Right renal cortex interstitium (tissue), 3 donors: ENCODE data around the gene SETDB1. TPM values are rescaled to one million over a fixed set of nuclear protein-coding genes. Genes with fewer than 3 reads are reported as not detected.

Experiments
- polyA plus RNA-seq, 3 donors: library from polyadenylated mRNA; unstranded; fragments of 120-200 nt; gene quantifications; one replicate each; pipeline ENCODE4 v1.2.1, GENCODE V29; 2013; ENCODE audit not compliant: insufficient read length in 3 of 3

SETDB1 gene
- polyA plus RNA-seq, 3 donors: 77.4 to 90.5 (median 84.1) TPM

Other genes starting within 250 kb of the SETDB1 start
- gene GOLPH3L, start 229.2 kb upstream of the SETDB1 start, polyA plus RNA-seq: 10 to 100 TPM; 40.5 to 45.0 (median 44.6) TPM
- gene HORMAD1, start 205.5 kb upstream of the SETDB1 start, polyA plus RNA-seq: not detected
- 10 to 100 TPM; 12.0 to 14.3 (median 14.0) TPM for gene CTSS, start 160.6 kb upstream of the SETDB1 start, polyA plus RNA-seq
- 10 to 100 TPM; 15.7 to 29.3 (median 26.8) TPM for gene CTSK, start 118.1 kb upstream of the SETDB1 start, polyA plus RNA-seq
- 10 to 100 TPM; 54.9 to 56.9 (median 56.6) TPM for gene ARNT, start 49.8 kb upstream of the SETDB1 start, polyA plus RNA-seq
- gene CTXND2, start 39.2 kb upstream of the SETDB1 start, polyA plus RNA-seq: under 1 TPM in 2 of 3 donors, not detected in 1; 0.12 to 0.21 TPM
- 100 to 1,000 TPM; 297 to 304 (median 298) TPM for gene CERS2, start 48.5 kb downstream of the SETDB1 start, polyA plus RNA-seq
- 10 to 100 TPM; 12.4 to 16.7 (median 15.3) TPM for gene ANXA9, start 55.9 kb downstream of the SETDB1 start, polyA plus RNA-seq
- 10 to 100 TPM; 38.4 to 41.3 (median 39.3) TPM for gene MINDY1, start 80.5 kb downstream of the SETDB1 start, polyA plus RNA-seq
- gene PRUNE1, start 82.1 kb downstream of the SETDB1 start, polyA plus RNA-seq: 10 to 100 TPM; 49.1 to 51.8 (median 50.2) TPM
- gene BNIPL, start 110.2 kb downstream of the SETDB1 start, polyA plus RNA-seq: 1 to 10 TPM; 1.0 to 2.5 (median 1.7) TPM
- 10 to 100 TPM; 11.1 to 11.5 (median 11.3) TPM for gene C1orf56, start 121.4 kb downstream of the SETDB1 start, polyA plus RNA-seq
- gene CDC42SE1, start 133.3 kb downstream of the SETDB1 start, polyA plus RNA-seq: 10 to 100 TPM; 73.6 to 76.2 (median 73.8) TPM
- gene MLLT11, start 134.0 kb downstream of the SETDB1 start, polyA plus RNA-seq: 10 to 100 TPM; 23.5 to 25.4 (median 25.1) TPM
- gene GABPB2, start 144.4 kb downstream of the SETDB1 start, polyA plus RNA-seq: 10 to 100 TPM; 10.2 to 11.0 (median 10.7) TPM
- 10 to 100 TPM; 20.9 to 22.8 (median 22.3) TPM for gene SEMA6C, start 220.3 kb downstream of the SETDB1 start, polyA plus RNA-seq
- gene TNFAIP8L2, start 230.3 kb downstream of the SETDB1 start, polyA plus RNA-seq: 1 to 10 TPM; 1.2 to 1.5 (median 1.3) TPM
- 10 to 100 TPM; 17.1 to 21.9 (median 18.1) TPM for gene LYSMD1, start 239.5 kb downstream of the SETDB1 start, polyA plus RNA-seq
- 10 to 100 TPM; 37.6 to 38.8 (median 38.5) TPM for gene SCNM1, start 239.8 kb downstream of the SETDB1 start, polyA plus RNA-seq
- 1 to 10 TPM in 1 of 3 donors, under 1 TPM in 2; 0.48 to 1.0 (median 0.64) TPM for gene TMOD4, start 249.6 kb downstream of the SETDB1 start, polyA plus RNA-seq